ENCODE measurements around the gene RRM1. TPM values are rescaled to one million over a fixed set of nuclear protein-coding genes. Genes with fewer than 3 reads are reported as not detected.

Gene RRM1
- total and polyA plus RNA-seq, 9 donors, result 14.1 to 50.0 (median 24.7) TPM

DNA sequence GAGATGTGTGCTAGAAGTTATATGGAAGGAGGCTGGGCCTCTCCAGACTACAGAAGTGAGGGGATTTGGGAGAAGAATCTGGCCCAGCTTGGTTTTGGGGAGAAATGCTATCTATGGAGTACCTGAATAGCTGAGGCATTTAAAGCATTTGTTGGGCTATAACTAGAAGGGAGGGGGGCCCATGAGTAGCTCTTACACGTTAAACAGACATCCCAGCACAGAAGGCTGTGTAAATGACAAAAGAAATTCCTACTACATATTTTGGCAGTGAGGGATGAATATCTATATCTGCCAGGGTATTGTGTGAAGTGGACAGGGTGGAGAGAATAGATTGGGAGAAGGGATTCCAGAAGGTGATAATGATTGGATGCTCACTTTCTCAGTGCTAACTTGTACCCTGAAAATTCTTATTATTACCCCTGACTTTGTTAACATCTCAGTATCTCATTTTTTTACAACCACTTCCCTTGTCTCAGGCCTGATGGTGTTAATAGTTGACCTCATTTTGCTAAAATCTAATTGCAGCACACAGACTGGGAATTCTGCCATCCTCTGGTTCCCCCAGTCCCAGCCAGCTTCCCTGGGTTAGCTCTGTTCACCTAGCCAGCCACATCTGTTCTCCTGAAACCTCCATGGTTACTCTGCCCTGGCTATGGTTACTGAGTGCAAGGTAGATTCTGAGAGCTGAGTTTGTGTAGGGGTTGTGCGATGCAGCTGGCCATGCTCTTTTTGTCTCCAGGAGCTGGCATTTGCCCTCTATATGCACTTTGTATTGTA lies 28.8 kb upstream of the RRM1 start:
- intact Hi-C loops (cut with DNase I), result no loop called here
- Histone ChIP-seq H3K4me3 (no peak overlapping the region), H3K27me3 (no peaks in the 10 kb centered on the region), H3K27ac (no peak overlapping the region), H3K4me1 (ENCODE audit: insufficient read depth) (peaks cover 8% of the 10 kb centered on the region), H3K36me3 (no peaks in the 10 kb centered on the region), H3K9me3 (no peaks in the 10 kb centered on the region)
- DNase-seq, result no peak
- TF ChIP-seq POLR2A (IDR thresholded peaks at IDR 0.05), result no peak
- TF ChIP-seq, protein P1, sequence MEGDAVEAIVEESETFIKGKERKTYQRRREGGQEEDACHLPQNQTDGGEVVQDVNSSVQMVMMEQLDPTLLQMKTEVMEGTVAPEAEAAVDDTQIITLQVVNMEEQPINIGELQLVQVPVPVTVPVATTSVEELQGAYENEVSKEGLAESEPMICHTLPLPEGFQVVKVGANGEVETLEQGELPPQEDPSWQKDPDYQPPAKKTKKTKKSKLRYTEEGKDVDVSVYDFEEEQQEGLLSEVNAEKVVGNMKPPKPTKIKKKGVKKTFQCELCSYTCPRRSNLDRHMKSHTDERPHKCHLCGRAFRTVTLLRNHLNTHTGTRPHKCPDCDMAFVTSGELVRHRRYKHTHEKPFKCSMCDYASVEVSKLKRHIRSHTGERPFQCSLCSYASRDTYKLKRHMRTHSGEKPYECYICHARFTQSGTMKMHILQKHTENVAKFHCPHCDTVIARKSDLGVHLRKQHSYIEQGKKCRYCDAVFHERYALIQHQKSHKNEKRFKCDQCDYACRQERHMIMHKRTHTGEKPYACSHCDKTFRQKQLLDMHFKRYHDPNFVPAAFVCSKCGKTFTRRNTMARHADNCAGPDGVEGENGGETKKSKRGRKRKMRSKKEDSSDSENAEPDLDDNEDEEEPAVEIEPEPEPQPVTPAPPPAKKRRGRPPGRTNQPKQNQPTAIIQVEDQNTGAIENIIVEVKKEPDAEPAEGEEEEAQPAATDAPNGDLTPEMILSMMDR (IDR thresholded peaks at IDR 0.05), result no peak
- TF ChIP-seq EP300 (IDR thresholded peaks at IDR 0.05), result no peak
- 60 to 68% (median 67%) methylated on average over 2 of the region's 2 CpGs for WGBS, 3 donors

GRCh38 chr11:4066910-4067309 lies 27.7 kb upstream of the RRM1 start:
- Histone ChIP-seq H3K4me3 (no peak overlapping the region), H3K27me3 (no peaks in the 10 kb centered on the region), H3K27ac (no peak overlapping the region), H3K4me1 (ENCODE audit: insufficient read depth) (peaks cover 10% of the 10 kb centered on the region), H3K36me3 (no peaks in the 10 kb centered on the region), H3K9me3 (no peaks in the 10 kb centered on the region)
- 73 to 75% (median 73%) methylated on average over 5 of the region's 5 CpGs for WGBS, 3 donors
- TF ChIP-seq POLR2A (IDR thresholded peaks at IDR 0.05) (no peak), EP300 (IDR thresholded peaks at IDR 0.05) (no peak)
- TF ChIP-seq, protein P1 (IDR thresholded peaks at IDR 0.05), result no peak
- no peak for DNase-seq
- intact Hi-C loops (cut with DNase I), result no loop called here

DNA sequence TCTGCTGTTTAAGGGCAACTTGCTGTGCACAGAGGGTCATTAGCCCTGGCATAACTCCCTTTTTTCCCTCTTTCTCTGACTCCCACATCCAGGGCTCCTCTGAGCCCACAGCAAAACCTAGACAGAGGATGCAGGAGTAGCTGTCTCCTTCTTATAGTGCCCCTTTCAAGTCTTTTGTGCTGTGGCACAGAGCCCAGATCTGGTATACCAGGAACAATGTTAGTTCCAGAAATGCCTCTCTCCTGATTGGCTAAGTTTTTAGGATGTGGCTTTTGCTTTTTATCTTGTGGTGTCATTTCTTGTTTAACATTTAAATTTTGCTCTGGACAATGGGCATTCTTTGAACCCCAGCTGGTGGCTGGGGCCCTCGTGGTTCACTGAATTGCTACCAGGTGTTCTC lies 25.6 kb upstream of the RRM1 start:
- WGBS, 3 donors, result 83 to 94% (median 92%) methylated on average over 1 of the region's 1 CpG
- no peak overlapping the region for H3K27ac ChIP-seq

DNA sequence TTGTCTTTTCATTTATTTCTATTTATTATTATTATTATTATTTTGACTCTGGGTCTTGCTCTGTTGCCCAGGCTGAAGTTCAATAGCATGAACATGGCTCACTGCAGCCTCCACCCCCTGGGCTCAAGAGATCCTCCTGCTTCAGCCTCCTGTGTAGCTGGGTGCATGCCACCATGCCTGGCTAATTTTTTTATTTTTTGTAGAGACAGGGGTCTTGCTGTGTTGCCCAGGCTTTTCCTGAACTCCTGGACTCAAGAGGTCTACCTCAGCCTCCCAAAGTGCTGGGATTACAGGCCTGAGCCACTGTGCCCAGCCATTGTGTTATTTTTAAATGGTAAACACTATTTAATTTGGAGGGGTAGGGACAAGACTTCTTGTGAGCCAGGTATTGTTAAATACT lies 23.3 kb upstream of the RRM1 start:
- Histone ChIP-seq H3K4me3 (no peak overlapping the region), H3K27me3 (no peaks in the 10 kb centered on the region), H3K9me3 (no peaks in the 10 kb centered on the region), H3K4me1 (ENCODE audit: insufficient read depth) (peaks cover 8% of the 10 kb centered on the region), H3K36me3 (no peaks in the 10 kb centered on the region), H3K27ac (no peak overlapping the region)
- intact Hi-C loops (cut with DNase I), result loop anchor here in 1 of 4 donors (5.0 kb wide), 1 partner anchor 219 kb away; no protein-coding TSS in a partner anchor
- TF ChIP-seq, protein P1 (IDR thresholded peaks at IDR 0.05), result no peak
- TF ChIP-seq EP300 (IDR thresholded peaks at IDR 0.05), result no peak
- no peak for TF ChIP-seq POLR2A (IDR thresholded peaks at IDR 0.05)
- DNase-seq, result no peak

More for the DNA sequence above, 25.6 kb upstream of the RRM1 start:
- peaks cover 12% of the 10 kb centered on the region for H3K4me1 ChIP-seq (ENCODE audit: insufficient read depth)
- no peak overlapping the region for H3K4me3 ChIP-seq
- intact Hi-C loops (cut with DNase I), result loop anchor here in 1 of 4 donors (2.0 kb wide), 1 partner anchor 80 kb away; no protein-coding TSS in a partner anchor
- TF ChIP-seq, protein P1 (IDR thresholded peaks at IDR 0.05), result no peak
- TF ChIP-seq EP300 (IDR thresholded peaks at IDR 0.05), result no peak
- TF ChIP-seq POLR2A (IDR thresholded peaks at IDR 0.05), result no peak
- no peaks in the 10 kb centered on the region for H3K27me3 ChIP-seq
- H3K9me3 ChIP-seq, result no peaks in the 10 kb centered on the region
- H3K36me3 ChIP-seq, result no peaks in the 10 kb centered on the region
- DNase-seq, result no peak

All from ovary (tissue), 9 donors.